Measurements from ENCODE around the gene RNU1-1. TPM values are rescaled to one million over a fixed set of nuclear protein-coding genes. Genes with fewer than 3 reads are reported as not detected.

RNU1-1 gene
- total and polyA plus RNA-seq, 2 of the 8 experiments (the other 6 are each of a cell fraction or from before 2014, with no cell fraction given), result 145 to 1,303 TPM

DNA sequence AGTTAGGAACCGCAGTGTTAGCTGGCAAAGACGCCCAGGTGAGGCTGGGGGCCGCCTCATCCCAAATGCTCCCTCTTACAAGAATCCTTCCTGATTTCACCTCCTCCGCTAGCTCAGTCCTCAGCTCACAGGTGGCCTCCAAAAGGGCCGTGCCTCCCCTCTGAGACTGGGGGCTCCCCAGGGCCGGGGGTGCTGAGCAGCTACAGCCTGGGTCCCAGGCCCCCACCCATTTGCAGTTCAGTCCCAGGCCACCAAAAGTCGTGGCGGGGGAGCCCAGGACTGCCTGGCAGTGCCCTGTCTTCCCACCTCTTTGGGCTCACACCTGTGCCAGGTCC, 29.6 kb downstream of the RNU1-1 start:
- no peak overlapping the region for H2BK12ac ChIP-seq (ENCODE audit: low read depth, low read length)
- peaks cover 0 to 1% of the 10 kb centered on the region in 2 experiments for H4K20me1 ChIP-seq (replicated peaks in 1 of 2; ENCODE audit: control insufficient read depth in 1 of 2, insufficient read depth in 2 of 2, low read length in 2 of 2)
- H3K9ac ChIP-seq (replicated peaks in 1 of 4; ENCODE audit: extremely low read depth in 1 of 4, low read depth in 3 of 4, low read length in 3 of 4), result no peak overlapping the region
- no peak overlapping the region for H3K56ac ChIP-seq (replicated peaks; ENCODE audit: insufficient read length, low read depth, low read length)
- H2AK5ac ChIP-seq (ENCODE audit: low read depth, low read length), result no peak overlapping the region
- H2AFZ ChIP-seq (ENCODE audit: low read length), result no peak overlapping the region
- no peak overlapping the region for H3K14ac ChIP-seq (ENCODE audit: insufficient read length)
- TF ChIP-seq CBX8 (IDR thresholded peaks at IDR 0.05; ENCODE audit: borderline replicate concordance, low read depth, low read length), result no peak
- TF ChIP-seq, protein P1, sequence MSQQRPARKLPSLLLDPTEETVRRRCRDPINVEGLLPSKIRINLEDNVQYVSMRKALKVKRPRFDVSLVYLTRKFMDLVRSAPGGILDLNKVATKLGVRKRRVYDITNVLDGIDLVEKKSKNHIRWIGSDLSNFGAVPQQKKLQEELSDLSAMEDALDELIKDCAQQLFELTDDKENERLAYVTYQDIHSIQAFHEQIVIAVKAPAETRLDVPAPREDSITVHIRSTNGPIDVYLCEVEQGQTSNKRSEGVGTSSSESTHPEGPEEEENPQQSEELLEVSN (IDR thresholded peaks at IDR 0.05), result no peak
- no peak for TF ChIP-seq SUZ12 (IDR thresholded peaks at IDR 0.05; ENCODE audit: low read length)
- TF ChIP-seq EZH2 (IDR thresholded peaks at IDR 0.05; ENCODE audit: low read depth, low read length, severe bottlenecking), result no peak
- no peak for TF ChIP-seq RBBP5 (IDR thresholded peaks at IDR 0.05; ENCODE audit: borderline replicate concordance, low read depth, low read length)
- no peak overlapping the region for H4K8ac ChIP-seq (ENCODE audit: extremely low read depth, insufficient read depth, low read length)
- H3K79me2 ChIP-seq (ENCODE audit: control insufficient read depth in 1 of 2, insufficient read depth in 2 of 2, low read length in 2 of 2), result no peaks in the 10 kb centered on the region
- 93% methylated on average over 4 of the region's 8 CpGs; no CpG with 5 or more reads in 1 of the 2 experiments for WGBS, 2 experiments (ENCODE audit: extremely low coverage in 1 of 2, insufficient coverage in 1 of 2, insufficient read length in 1 of 2, insufficient replicate concordance in 2 of 2, low coverage in 1 of 2, low lambda C conversion rate in 2 of 2, missing lambda C conversion rate in 1 of 2)
- POLR2A ChIA-PET (ENCODE audit: partially characterized antibody), result interaction anchor here (1.8 kb wide), 1 partner anchor 9 kb away, joined by 4 read pairs; no protein-coding TSS in a partner anchor
- no peaks in the 10 kb centered on the region for H3K79me1 ChIP-seq (ENCODE audit: low read depth, low read length)
- H3K23me2 ChIP-seq (ENCODE audit: low read depth, low read length), result no peaks in the 10 kb centered on the region
- no peak overlapping the region for H4K5ac ChIP-seq (ENCODE audit: insufficient read length, low read depth, low read length)
- H3K27ac ChIP-seq (ENCODE audit: low read depth, low read length), result no peak overlapping the region
- no peak overlapping the region for H2BK5ac ChIP-seq (ENCODE audit: low read depth, low read length)
- peaks cover 0 to 15% (median 5%) of the 10 kb centered on the region in 4 experiments; a peak in 5 of 8 replicates for H3K36me3 ChIP-seq (ENCODE audit: control insufficient read depth in 2 of 4, insufficient read depth in 4 of 4, low read length in 3 of 4)
- H3K4me2 ChIP-seq (ENCODE audit: insufficient read depth in 1 of 2, low read depth in 2 of 2, low read length in 2 of 2), result no peak overlapping the region
- CTCF ChIA-PET (ENCODE audit: partially characterized antibody), result interaction anchor here (0.8 to 1.5 kb wide), 5 partner anchors 10 to 145 kb away, joined by 3 to 6 read pairs (median 3); no protein-coding TSS in a partner anchor
- H3K4ac ChIP-seq (replicated peaks; ENCODE audit: insufficient read length, low read depth, low read length), result no peak overlapping the region
- no peaks in the 10 kb centered on the region for H3K27me3 ChIP-seq (replicated peaks in 1 of 4; ENCODE audit: control insufficient read depth in 3 of 4, extremely low read depth in 1 of 4, insufficient read depth in 3 of 4, low read length in 3 of 4)
- H3K9me3 ChIP-seq (ENCODE audit: insufficient read depth in 2 of 2, low read depth in 1 of 2, low read length in 1 of 2), result no peaks in the 10 kb centered on the region
- no peak overlapping the region for H3K4me3 ChIP-seq (ENCODE audit: extremely low read depth in 1 of 4, insufficient read depth in 2 of 4, low read depth in 3 of 4, low read length in 4 of 4)
- no peak overlapping the region for H3K23ac ChIP-seq (ENCODE audit: insufficient read length)
- H2BK20ac ChIP-seq (ENCODE audit: low read length), result no peak overlapping the region
- H3K18ac ChIP-seq (ENCODE audit: extremely low read depth, low read length), result no peak overlapping the region
- H3K4me1 ChIP-seq (replicated peaks in 1 of 4; ENCODE audit: control insufficient read depth in 3 of 4, insufficient read depth in 4 of 4, low read length in 3 of 4), result no peaks in the 10 kb centered on the region; a peak in 1 of 7 replicates
- FAIRE-seq (no peak), DNase-seq (ENCODE audit: low read depth in 1 of 2, low spot score in 2 of 2) (no peak)
- H4K91ac ChIP-seq (replicated peaks; ENCODE audit: insufficient read length, low read length), result no peak overlapping the region
- no peak overlapping the region for H2BK15ac ChIP-seq (ENCODE audit: low read length)
- no peak overlapping the region for H2BK120ac ChIP-seq (replicated peaks; ENCODE audit: low read depth, low read length)

Data from H1 (cell line).